Smooth muscle cell of the coronary artery (primary cell): ENCODE measurements around the gene ATG9B. TPM values are rescaled to one million over a fixed set of nuclear protein-coding genes. Genes with fewer than 3 reads are reported as not detected.

Source experiments
- total RNA-seq: library from RNA; depleted of rRNA; stranded (reverse); fragments of >200 nt; gene quantifications from 2 replicates; pipeline ENCODE4 v1.2.3, GENCODE V29; 2014; ENCODE audit warnings: low replicate concordance

ATG9B gene
- 0.23 TPM in 1 of 2 replicates, not detected in the other for total RNA-seq

GRCh38 chr7:151024435-151025056 is at the start of gene ATG9B:
Gene ATG9B, minus strand, starts transcription at chr7:151024494. Its CDS starts 71 bp downstream, at chr7:151024423.

GRCh38 chr7:151059367-151060112 is 35.2 kb upstream of the ATG9B start, which contains the start of gene SLC4A2:
Gene SLC4A2, plus strand, starts transcription at chr7:151059589. Its CDS starts 2,399 bp downstream, at chr7:151061988.

GRCh38 chr7:151057506-151057988 is 33.3 kb upstream of the ATG9B start, which contains the start of gene CDK5:
Gene CDK5, minus strand, starts transcription at chr7:151057897. Its CDS starts 49 bp downstream, at chr7:151057848.

GRCh38 chr7:151047976-151048815 is 23.9 kb upstream of the ATG9B start, which contains the start of gene ASIC3:
Gene ASIC3, plus strand, starts transcription at chr7:151048531. Its CDS starts 355 bp downstream, at chr7:151048886.

GRCh38 chr7:151028131-151028947 is 4.0 kb upstream of the ATG9B start, which contains the start of gene ABCB8:
Gene ABCB8, plus strand, starts transcription at chr7:151028450. Its CDS starts 66 bp downstream, at chr7:151028516.

GRCh38 chr7:150990416-150991186 is 33.7 kb downstream of the ATG9B start, which contains the start of gene NOS3:
Gene NOS3, plus strand, starts transcription at chr7:150991017. Its CDS starts 2,787 bp downstream, at chr7:150993804.

GRCh38 chr7:150978126-150978789 is 46.0 kb downstream of the ATG9B start, which contains the start of gene KCNH2:
Gene KCNH2, minus strand, starts transcription at chr7:150978321. Its CDS starts 408 bp downstream, at chr7:150977913.

Other genes with a start within 250 kb of the ATG9B start
- gene TMEM176B, start 224.1 kb downstream of the ATG9B start, total RNA-seq: 4.8 TPM in 1 of 2 replicates, not detected in the other
- gene TMEM176A, start 223.7 kb downstream of the ATG9B start, total RNA-seq: under 0.01 TPM in 1 of 2 replicates, not detected in the other
- gene AOC1, start 172.0 kb downstream of the ATG9B start, total RNA-seq: not detected in 2 replicates
- gene KCNH2, start 46.2 kb downstream of the ATG9B start, total RNA-seq: 0.08 TPM in 1 of 2 replicates, not detected in the other
- 0.53 and 1.3 TPM in 2 replicates for gene NOS3, start 33.5 kb downstream of the ATG9B start, total RNA-seq
- 17.1 and 24.2 TPM in 2 replicates for gene ABCB8, start 4.0 kb upstream of the ATG9B start, total RNA-seq
- gene ASIC3, start 24.0 kb upstream of the ATG9B start, total RNA-seq: 0.23 TPM in 1 of 2 replicates, not detected in the other
- gene CDK5, start 33.4 kb upstream of the ATG9B start, total RNA-seq: 18.5 and 35.2 TPM in 2 replicates
- gene SLC4A2, start 35.1 kb upstream of the ATG9B start, total RNA-seq: 89.1 and 103 TPM in 2 replicates
- gene FASTK, start 56.3 kb upstream of the ATG9B start, total RNA-seq: 40.1 and 78.2 TPM in 2 replicates
- 7.8 and 22.4 TPM in 2 replicates for gene TMUB1, start 59.0 kb upstream of the ATG9B start, total RNA-seq
- 31.1 and 36.3 TPM in 2 replicates for gene AGAP3, start 62.0 kb upstream of the ATG9B start, total RNA-seq
- gene GBX1, start 143.2 kb upstream of the ATG9B start, total RNA-seq: not detected in 2 replicates
- gene ASB10, start 162.8 kb upstream of the ATG9B start, total RNA-seq: not detected in 2 replicates
- not detected in 2 replicates for gene H2BK1, start 186.0 kb upstream of the ATG9B start, total RNA-seq
- gene ABCF2, start 202.7 kb upstream of the ATG9B start, total RNA-seq: 39.8 and 50.4 TPM in 2 replicates
- 40.2 and 71.5 TPM in 2 replicates for gene CHPF2, start 208.0 kb upstream of the ATG9B start, total RNA-seq
- gene SMARCD3, start 224.2 kb upstream of the ATG9B start, total RNA-seq: 20.7 and 55.0 TPM in 2 replicates